ENCODE data around the gene ELL.

The ELL gene

GRCh38 chr19:18488838-18489626 lies 32.8 kb downstream of the ELL start:
- DNase-seq (ENCODE audit: low read depth) = peak; percentile 54
- no peak overlapping the region for H3K4me3 ChIP-seq (ENCODE audit: low read depth, low read length)
- peak; percentile 54 for TF ChIP-seq CTCF (IDR thresholded peaks at IDR 0.05; ENCODE audit: control insufficient read depth, extremely low read depth, insufficient read depth)

GRCh38 chr19:18488403-18488723 lies 33.5 kb downstream of the ELL start:
- peak; percentile 42 for TF ChIP-seq CTCF (IDR thresholded peaks at IDR 0.05; ENCODE audit: control insufficient read depth, extremely low read depth, insufficient read depth)
- H3K4me3 ChIP-seq (ENCODE audit: low read depth, low read length) = no peak overlapping the region
- DNase-seq (ENCODE audit: low read depth) = no peak

GRCh38 chr19:18487576-18488402 lies 34.1 kb downstream of the ELL start:
- H3K4me3 ChIP-seq (ENCODE audit: low read depth, low read length) = no peak overlapping the region
- peak; percentile 56 for DNase-seq (ENCODE audit: low read depth)
- no peak for TF ChIP-seq CTCF (IDR thresholded peaks at IDR 0.05; ENCODE audit: control insufficient read depth, extremely low read depth, insufficient read depth)

- no peak for TF ChIP-seq CTCF (IDR thresholded peaks at IDR 0.05; ENCODE audit: control insufficient read depth, extremely low read depth, insufficient read depth)
- no peak for DNase-seq (ENCODE audit: low read depth)
- no peak overlapping the region for H3K4me3 ChIP-seq (ENCODE audit: low read depth, low read length)
These were observed 35.1 kb downstream of the ELL start for GRCh38 chr19:18486746-18487145.

- TF ChIP-seq CTCF (IDR thresholded peaks at IDR 0.05; ENCODE audit: control insufficient read depth, extremely low read depth, insufficient read depth) = no peak
- DNase-seq (ENCODE audit: low read depth) = no peak
- H3K4me3 ChIP-seq (ENCODE audit: low read depth, low read length) = no peak overlapping the region
These were observed 36.9 kb downstream of the ELL start for GRCh38 chr19:18484992-18485391.

GRCh38 chr19:18483119-18483890 lies 38.6 kb downstream of the ELL start:
- no peak for TF ChIP-seq CTCF (IDR thresholded peaks at IDR 0.05; ENCODE audit: control insufficient read depth, extremely low read depth, insufficient read depth)
- H3K4me3 ChIP-seq (ENCODE audit: low read depth, low read length) = no peak overlapping the region
- DNase-seq (ENCODE audit: low read depth) = no peak
